Activated CD4-positive, alpha-beta T cell treated with anti-CD3 and anti-CD28 coated beads for 24 hours (primary cell): ENCODE results near the gene ADRA1B.

Source experiments
- DNase-seq, 2 donors: peaks; one replicate each; pipeline ENCODE4 v3.0.0-alpha.2; 2020; ENCODE audit warnings: low read depth in 2 of 2

Gene ADRA1B

DNA sequence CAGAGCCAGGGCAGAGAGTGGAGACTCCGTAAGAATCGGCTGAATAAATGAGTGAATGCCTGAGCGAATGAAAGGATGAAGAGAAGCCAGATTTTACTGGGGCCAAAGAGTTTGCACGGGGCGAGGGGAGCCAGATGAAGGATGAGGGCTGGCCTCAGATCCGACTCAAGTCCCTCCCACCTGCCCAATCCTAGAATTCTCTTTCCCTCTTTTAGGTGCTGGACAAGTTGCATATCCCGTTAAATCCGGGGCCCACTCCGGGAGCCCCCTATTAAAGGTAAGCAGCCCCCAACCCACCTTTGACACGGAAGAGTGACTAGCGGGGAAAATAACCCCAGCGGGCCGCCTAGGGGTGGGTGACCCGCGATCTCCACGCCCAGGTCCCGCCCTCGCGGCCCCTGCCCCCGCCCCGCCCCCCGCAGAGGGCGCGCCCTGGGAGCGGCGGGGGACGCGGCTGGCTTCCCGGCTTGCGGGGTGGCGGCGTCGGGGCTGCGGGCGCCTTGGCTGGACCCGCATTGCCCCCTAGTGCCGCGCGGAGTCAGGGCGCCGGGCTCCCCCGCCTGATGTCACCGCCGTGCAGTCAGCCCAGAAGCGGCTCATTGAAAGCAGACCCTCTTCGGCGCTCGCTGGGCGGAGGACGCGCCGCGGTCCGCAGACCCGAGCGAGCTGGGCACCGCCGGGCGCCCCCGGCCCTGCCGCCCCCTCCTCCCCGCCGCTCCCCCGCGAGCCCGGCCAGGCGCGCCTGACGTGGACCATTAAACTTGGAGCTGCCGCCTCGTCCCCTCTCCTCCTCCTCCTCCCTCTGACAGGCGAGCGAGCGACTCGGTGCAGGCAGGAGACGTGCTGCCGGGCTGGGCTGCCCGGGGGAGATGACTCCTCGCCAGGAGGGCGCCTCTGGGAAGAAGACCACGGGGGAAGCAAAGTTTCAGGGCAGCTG, at the start of gene ADRA1B:
TSS of gene ADRA1B (plus strand) at position 579 of the 937 bp plus-strand sequence. CDS start 424 bp downstream, outside the sequence.
- DNase-seq, result peak; percentile 42 to 50

DNA sequence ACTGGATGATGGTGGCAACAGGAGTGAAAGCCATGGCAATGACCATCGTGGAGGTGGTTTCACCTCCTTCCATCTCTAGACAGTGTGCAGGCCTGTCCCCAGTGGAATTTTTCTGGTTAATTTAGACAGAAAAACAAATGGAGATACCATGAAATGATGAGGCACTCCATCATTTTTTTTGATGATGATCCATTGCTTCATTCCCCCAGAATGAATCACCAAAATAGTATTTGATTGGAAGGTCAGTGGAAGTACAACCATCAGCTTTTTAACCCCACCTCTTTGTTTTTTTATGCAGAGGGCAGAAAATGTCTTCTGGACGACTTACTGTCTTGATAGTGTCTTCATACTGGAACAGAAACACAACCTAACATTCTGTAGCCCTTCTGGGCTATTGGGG, 42.6 kb upstream of the ADRA1B start:
- DNase-seq, result no peak

GRCh38 chr5:159874263-159874662, 42.0 kb upstream of the ADRA1B start:
- DNase-seq, result no peak

GRCh38 chr5:159877016-159877415, 39.3 kb upstream of the ADRA1B start:
- no peak for DNase-seq

DNA sequence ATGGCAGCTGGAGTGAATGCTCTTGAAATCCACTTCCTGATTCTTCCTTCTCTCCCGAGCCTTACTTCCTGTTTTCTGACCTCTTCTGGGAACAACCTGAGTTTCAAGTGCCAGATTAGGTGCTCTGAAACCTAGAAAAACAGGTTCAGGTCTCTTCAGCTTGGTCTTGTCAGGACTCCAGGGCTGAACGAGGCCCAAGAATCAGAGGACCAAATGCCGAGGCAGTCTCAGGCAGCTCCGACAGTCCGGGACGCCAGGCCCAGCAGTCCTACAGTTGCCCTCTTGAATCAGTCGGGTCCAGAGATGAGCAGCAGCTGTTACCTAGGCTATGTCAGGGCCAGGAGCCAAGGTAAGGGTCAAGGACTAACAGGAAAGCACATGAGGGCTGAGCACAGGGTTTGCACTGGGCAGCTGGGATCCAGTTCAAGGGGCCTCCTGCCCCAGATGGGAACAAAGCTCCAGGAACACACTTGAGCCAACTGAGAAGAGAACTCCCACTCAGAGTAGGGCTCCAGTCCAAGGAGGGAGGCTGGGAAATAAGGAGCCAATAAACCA, 38.3 kb upstream of the ADRA1B start:
- no peak for DNase-seq

DNA sequence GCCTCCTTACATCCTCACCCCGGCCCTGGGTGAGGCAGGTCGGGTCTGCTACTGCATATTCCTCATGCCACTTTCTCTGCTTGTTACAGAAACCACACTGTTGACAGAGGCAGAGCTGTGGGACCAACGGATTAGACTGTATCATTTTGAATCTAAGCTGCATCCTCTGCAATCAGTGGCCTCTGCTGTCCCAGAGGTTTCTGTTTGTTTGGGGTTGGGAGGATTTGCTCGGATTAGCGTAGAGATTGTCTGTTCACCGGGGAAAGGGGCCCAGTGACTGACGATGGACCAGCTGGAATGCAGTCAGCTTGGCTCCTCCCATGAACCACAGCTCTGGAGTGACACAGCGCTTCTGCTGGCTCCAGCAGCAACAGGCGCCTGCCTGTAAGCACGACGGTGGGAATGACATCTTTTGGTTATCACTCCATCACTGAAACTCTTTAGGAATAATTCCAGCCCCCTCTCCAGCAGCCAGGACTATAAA, 37.3 kb upstream of the ADRA1B start:
- DNase-seq, result no peak

DNA sequence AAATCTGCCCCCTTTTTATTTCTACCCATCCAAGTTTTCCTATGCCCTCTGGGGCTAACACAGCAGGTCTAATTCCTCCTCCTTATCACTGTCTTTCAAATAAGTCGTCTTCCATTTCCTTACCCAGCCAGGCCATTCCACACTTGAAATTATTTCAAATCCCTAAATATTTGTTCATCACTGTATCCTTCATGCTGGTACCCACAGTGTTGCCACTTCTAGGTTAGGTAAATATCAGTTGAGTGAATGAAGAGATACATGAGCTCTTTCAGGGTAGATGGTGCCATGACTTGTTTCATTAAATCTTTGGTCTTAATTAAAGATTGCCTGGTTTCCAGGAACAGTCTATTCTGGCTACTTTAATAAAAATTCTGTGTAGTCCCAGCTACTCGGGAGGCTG, 35.6 kb upstream of the ADRA1B start:
- DNase-seq, result no peak

DNA sequence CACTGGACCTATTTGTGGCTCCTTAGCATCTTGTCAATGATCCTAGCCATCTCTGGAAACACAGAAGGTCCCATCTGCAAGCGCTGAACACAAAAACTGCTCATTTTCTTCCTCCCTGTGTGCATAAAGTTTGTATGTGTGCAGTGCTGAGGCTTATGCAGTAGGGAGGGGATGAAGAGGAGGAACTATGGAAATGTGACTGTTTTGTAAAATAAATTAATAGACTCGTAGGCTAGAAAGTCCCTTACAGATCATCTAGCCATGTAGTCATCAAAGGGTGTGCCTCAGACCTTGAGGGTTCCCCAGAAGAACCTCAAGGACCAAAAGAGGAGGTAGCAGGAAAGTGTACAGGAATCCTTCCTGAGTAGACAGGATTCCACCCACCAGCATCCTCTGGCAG, 34.3 kb upstream of the ADRA1B start:
- DNase-seq, result no peak

- DNase-seq, result no peak
Measured at GRCh38 chr5:159883522-159883950, 32.7 kb upstream of the ADRA1B start.

GRCh38 chr5:159884917-159885620, 31.2 kb upstream of the ADRA1B start:
- DNase-seq, result no peak

DNA sequence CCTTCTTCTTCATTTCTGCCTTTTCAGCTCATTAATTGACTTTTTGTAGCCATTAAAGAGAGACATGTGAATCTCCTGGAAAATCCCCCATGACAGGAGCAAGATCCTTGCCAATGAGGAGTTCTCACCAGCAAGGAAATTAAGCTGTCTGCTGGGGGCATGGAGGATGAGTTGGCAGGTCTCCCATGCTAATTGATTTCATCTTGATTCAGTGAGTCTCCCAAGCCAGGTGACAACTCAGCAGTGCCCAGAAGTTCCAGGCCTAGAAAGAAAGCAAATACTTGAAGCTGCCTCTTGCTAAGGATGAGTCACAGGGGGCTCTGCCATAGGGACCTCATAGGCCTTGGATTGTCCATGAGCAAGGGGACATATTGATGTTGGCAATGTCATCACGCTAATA, 30.0 kb upstream of the ADRA1B start:
- no peak for DNase-seq

DNA sequence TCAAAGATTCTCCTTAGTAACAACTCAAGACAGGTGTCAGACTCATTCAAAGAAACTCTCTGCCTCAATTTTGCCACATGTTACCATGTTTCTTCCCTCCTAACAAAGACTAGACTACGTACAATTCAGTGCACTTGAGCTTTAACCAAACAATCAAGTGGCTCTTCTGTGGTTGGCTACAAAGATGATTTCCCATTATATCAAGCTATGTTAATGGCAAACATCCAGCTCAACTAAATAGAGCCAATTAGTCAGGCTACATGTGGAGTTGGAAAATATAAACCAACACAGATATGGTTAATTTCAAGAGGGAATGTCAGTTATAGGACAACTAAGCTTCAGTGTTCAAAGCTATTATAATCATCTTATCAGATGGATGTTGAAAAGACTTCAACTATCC, 29.2 kb upstream of the ADRA1B start:
- DNase-seq, result no peak

GRCh38 chr5:159888860-159889259, 27.4 kb upstream of the ADRA1B start:
- no peak for DNase-seq

DNA sequence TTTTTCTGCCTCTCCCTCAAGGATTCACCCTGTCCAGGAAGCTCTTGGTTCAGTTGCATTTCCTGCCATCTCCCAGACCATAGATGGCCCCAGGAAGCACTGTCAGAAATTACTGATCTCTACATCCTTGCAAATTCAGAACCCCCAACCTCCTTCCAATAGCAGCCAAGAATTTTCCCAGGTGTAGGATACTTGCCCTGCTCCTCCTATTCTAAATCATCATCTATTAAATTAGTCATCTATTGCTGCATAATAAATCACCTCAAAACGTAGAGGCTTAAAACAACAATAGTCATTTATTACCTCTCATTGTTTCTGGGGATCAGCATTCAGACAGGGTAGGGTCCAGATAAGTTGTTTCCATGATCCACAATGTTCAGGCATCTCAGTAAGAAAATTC, 26.1 kb upstream of the ADRA1B start:
- DNase-seq, result no peak

- DNase-seq, result no peak
Measured at GRCh38 chr5:159891371-159891770, 24.9 kb upstream of the ADRA1B start.

DNA sequence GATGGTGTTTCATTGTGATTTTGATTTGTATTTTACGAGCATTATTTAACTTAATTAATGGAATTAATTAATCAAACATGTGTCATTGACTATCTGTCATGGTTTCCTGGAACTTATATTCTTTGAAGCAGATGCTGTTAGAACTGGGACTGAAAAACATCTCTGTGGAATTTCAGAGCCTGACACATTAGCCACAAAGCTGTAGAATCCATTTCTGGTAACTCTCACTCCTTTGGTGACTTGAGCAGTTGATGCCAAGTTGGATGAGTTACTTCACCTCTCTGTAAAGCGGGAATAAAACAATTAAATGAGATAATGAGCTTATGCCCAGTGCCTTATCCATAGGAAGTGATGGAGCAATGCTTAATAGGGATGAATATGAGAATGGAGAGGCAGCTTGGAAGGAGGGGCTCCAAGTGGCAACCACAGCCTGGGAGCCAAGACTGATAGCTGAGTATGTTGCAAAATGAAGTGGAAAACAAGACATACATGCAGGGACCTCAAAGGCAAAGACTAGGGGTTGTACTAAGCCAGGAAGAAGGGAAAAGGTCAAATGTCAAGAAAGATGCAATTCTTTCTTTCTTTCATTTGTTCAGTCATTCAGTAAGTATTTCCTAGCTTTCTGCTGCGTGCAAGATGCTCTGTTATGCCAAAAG, 23.1 kb upstream of the ADRA1B start:
- DNase-seq, result no peak

DNA sequence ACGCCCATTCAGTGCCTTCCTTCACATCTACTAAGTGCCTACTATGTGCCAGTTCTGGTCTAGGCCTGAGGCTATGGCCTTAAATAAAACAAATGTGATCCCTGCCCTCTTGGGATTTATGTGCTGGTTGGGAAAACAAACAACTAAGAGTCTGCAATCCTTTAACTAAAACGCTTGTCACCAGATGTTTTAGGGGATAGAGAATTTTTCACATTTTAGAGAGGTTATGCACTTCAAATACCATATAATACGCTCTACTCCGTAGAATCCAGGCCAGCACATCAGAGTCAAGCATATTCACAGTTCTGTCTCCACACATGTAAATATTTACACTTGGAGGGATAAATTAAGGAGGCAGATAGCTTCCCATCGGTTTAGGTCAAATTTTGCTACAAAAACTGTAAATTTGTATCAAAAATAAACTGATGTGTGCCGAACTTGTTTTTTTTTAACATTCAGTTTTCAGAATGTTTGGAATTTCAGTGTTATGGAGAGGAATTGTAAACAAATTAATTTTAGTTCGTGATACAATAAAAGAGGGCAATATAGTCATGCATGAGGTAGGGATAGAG, 22.0 kb upstream of the ADRA1B start:
- no peak for DNase-seq

DNA sequence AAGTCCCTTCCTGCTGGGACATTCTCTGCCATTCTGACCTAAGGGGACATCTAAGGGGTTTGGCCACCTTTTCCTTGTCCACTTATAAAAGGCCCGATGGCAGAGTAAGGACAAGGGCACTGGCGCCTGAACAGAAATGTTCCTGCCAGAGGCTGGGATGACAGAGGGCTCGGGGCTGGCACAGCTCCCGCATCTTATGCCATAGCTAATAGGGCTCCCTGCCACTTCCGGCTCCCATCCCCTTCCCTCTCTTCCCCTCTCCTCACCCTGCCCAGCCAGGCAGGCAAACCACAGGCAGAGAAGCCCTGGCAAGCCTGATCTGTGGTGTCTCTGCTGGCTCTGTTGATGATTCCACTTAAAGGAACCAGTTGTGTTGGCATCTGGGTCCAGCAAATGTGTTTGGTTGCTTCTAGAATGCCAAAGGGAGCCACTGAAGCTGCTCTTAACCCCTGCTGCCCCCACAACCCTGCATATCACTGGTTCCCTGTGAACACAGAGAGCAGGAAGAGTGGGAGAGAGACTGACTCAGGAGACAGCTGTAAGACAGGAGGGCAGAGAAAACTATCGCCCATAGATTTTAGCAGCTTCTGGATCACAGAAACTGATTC, 18.4 kb upstream of the ADRA1B start:
- no peak for DNase-seq

- DNase-seq, result no peak
Measured at GRCh38 chr5:159899067-159900049, 16.9 kb upstream of the ADRA1B start.

DNA sequence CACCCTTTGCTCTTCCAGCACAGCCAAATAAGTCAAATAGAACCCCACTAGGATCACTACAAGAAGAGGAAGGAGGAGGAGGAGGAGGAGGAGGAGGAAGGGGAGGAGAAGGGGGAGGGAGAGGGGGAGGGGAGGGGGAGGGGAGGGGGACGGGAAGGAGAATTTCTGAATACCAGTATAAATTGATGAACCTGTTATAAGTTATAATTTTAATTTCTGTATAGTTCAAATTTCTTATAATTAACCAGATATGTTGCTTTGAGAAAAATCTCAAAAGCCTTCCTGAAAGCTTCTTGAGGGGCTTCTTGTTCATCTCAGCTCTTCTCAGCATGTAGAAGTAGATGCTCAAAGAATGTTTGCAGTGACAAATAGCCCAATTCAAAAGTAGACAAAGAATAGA, 15.0 kb upstream of the ADRA1B start:
- DNase-seq, result no peak
